Karpas-422 (cell line): ENCODE measurements around the gene ROR2. TPM values are rescaled to one million over a fixed set of nuclear protein-coding genes. Genes with fewer than 3 reads are reported as not detected.

Source experiments
- DNase-seq: peaks from one replicate; pipeline ENCODE4 v3.0.0-alpha.2; 2015
- H2AFZ ChIP-seq: fragments of 200-600 bp; sonication (generic); 2 replicates; pipeline ENCODE4 v1.6.1; 2014; ENCODE audit warnings: antibody characterized with exemption, low read length, mixed read lengths
- H3K27ac ChIP-seq: fragments of 200-600 bp; sonication (generic); 2 replicates; pipeline ENCODE4 v1.5.1; 2014; ENCODE audit warnings: mild to moderate bottlenecking, low read length, moderate library complexity
- H3K27me3 ChIP-seq: fragments of 200-600 bp; sonication (generic); 2 replicates; pipeline ENCODE4 v1.6.1; 2014; ENCODE audit warnings: low read length, mixed read lengths
- H3K36me3 ChIP-seq: fragments of 200-600 bp; sonication (generic); 2 replicates; pipeline ENCODE4 v1.6.1; 2014; ENCODE audit warnings: low read length, mixed read lengths; ENCODE audit not compliant: insufficient read depth
- H3K4me1 ChIP-seq: fragments of 200-600 bp; sonication (generic); 2 replicates; pipeline ENCODE4 v1.6.1; 2014; ENCODE audit warnings: mild to moderate bottlenecking, low read length, mixed read lengths
- H3K4me2 ChIP-seq: fragments of 200-600 bp; sonication (generic); 2 replicates; pipeline ENCODE4 v1.6.1; 2014; ENCODE audit warnings: low read length, low read depth, mild to moderate bottlenecking; ENCODE audit not compliant: poor library complexity, severe bottlenecking
- H3K4me3 ChIP-seq: fragments of 200-600 bp; sonication (generic); 2 replicates; pipeline ENCODE4 v1.5.1; 2014; ENCODE audit warnings: mild to moderate bottlenecking, antibody characterized with exemption, low read length, mixed read lengths
- H3K79me2 ChIP-seq: fragments of 200-600 bp; sonication (generic); 2 replicates; pipeline ENCODE4 v1.6.1; 2014; ENCODE audit warnings: mild to moderate bottlenecking, low read length, mixed read lengths
- H3K9ac ChIP-seq: fragments of 200-600 bp; sonication (generic); 2 replicates; pipeline ENCODE4 v1.6.0; 2014; ENCODE audit warnings: low read length
- H3K9me2 ChIP-seq: fragments of 200-600 bp; sonication (generic), shearing (Covaris generic); replicated peaks from 2 replicates; pipeline ENCODE4 v1.6.0; 2014; ENCODE audit warnings: mild to moderate bottlenecking, low read length, moderate library complexity; ENCODE audit not compliant: insufficient read depth
- H3K9me3 ChIP-seq: fragments of 300-700, 200-600 bp; sonication (generic); 2 replicates; pipeline ENCODE4 v1.6.1; 2014; ENCODE audit warnings: low read length, mixed read lengths
- H4K20me1 ChIP-seq: fragments of 200-600 bp; sonication (generic); 2 replicates; pipeline ENCODE4 v1.6.1; 2014; ENCODE audit warnings: mild to moderate bottlenecking, antibody characterized with exemption, low read length, low read depth; ENCODE audit not compliant: insufficient read depth
- total RNA-seq: library from RNA; depleted of rRNA; stranded (reverse); fragments of >200 nt; shearing (Covaris generic); gene quantifications from 2 replicates; pipeline ENCODE4 v1.2.3, GENCODE V29; 2014; ENCODE audit warnings: low replicate concordance

The ROR2 gene
- total RNA-seq, 1 experiment from 2014 or later, result not detected

- no peak for DNase-seq
- Histone ChIP-seq H3K27ac (no peak overlapping the region), H3K4me3 (no peak overlapping the region), H3K79me2 (no peaks in the 10 kb centered on the region), H2AFZ (no peak overlapping the region), H4K20me1 (no peaks in the 10 kb centered on the region), H3K4me1 (no peaks in the 10 kb centered on the region), H3K4me2 (no peak overlapping the region), H3K9me3 (no peaks in the 10 kb centered on the region), H3K9ac (no peak overlapping the region), H3K36me3 (no peaks in the 10 kb centered on the region), H3K9me2 (no peaks in the 10 kb centered on the region), H3K27me3 (no peaks in the 10 kb centered on the region; the same call in 1 of the 2 replicates)
Measured at GRCh38 chr9:91863469-91863868, 86.6 kb downstream of the ROR2 start.

GRCh38 chr9:91858213-91859030 lies 91.6 kb downstream of the ROR2 start:
- Histone ChIP-seq H3K36me3 (no peaks in the 10 kb centered on the region), H4K20me1 (no peaks in the 10 kb centered on the region), H3K79me2 (no peaks in the 10 kb centered on the region), H3K4me2 (no peak overlapping the region), H3K27me3 (no peaks in the 10 kb centered on the region), H2AFZ (no peak overlapping the region), H3K9me3 (no peaks in the 10 kb centered on the region), H3K4me3 (no peak overlapping the region), H3K9me2 (no peaks in the 10 kb centered on the region), H3K27ac (no peak overlapping the region), H3K4me1 (no peaks in the 10 kb centered on the region), H3K9ac (no peak overlapping the region)
- no peak for DNase-seq

GRCh38 chr9:91857291-91858212 lies 92.5 kb downstream of the ROR2 start:
- Histone ChIP-seq H4K20me1 (no peaks in the 10 kb centered on the region), H3K9ac (no peak overlapping the region), H3K9me2 (no peaks in the 10 kb centered on the region), H3K27me3 (no peaks in the 10 kb centered on the region), H3K36me3 (no peaks in the 10 kb centered on the region), H3K4me1 (no peaks in the 10 kb centered on the region), H3K4me3 (no peak overlapping the region), H3K4me2 (no peak overlapping the region), H3K27ac (no peak overlapping the region), H3K79me2 (no peaks in the 10 kb centered on the region), H3K9me3 (no peaks in the 10 kb centered on the region), H2AFZ (no peak overlapping the region)
- no peak for DNase-seq

GRCh38 chr9:91856419-91856818 lies 93.6 kb downstream of the ROR2 start:
- H3K27ac ChIP-seq, result no peak overlapping the region
- H3K4me1 ChIP-seq, result no peaks in the 10 kb centered on the region
- no peak overlapping the region for H2AFZ ChIP-seq
- no peaks in the 10 kb centered on the region for H3K9me3 ChIP-seq
- H3K27me3 ChIP-seq, result no peaks in the 10 kb centered on the region
- H3K9me2 ChIP-seq, result no peaks in the 10 kb centered on the region
- no peaks in the 10 kb centered on the region for H3K79me2 ChIP-seq
- no peaks in the 10 kb centered on the region for H4K20me1 ChIP-seq
- H3K4me3 ChIP-seq, result no peak overlapping the region
- H3K9ac ChIP-seq, result no peak overlapping the region
- DNase-seq, result no peak
- H3K36me3 ChIP-seq, result no peaks in the 10 kb centered on the region
- no peak overlapping the region for H3K4me2 ChIP-seq

- H4K20me1 ChIP-seq, result no peaks in the 10 kb centered on the region
- DNase-seq, result no peak
- H3K9ac ChIP-seq, result no peak overlapping the region
- H3K9me2 ChIP-seq, result no peaks in the 10 kb centered on the region
- H3K4me2 ChIP-seq, result no peak overlapping the region
- H3K79me2 ChIP-seq, result no peaks in the 10 kb centered on the region
- no peaks in the 10 kb centered on the region for H3K36me3 ChIP-seq
- no peak overlapping the region for H3K4me3 ChIP-seq
- no peaks in the 10 kb centered on the region for H3K4me1 ChIP-seq
- H3K27me3 ChIP-seq, result no peaks in the 10 kb centered on the region
- H2AFZ ChIP-seq, result no peak overlapping the region
- no peaks in the 10 kb centered on the region for H3K9me3 ChIP-seq
- no peak overlapping the region for H3K27ac ChIP-seq
Measured at GRCh38 chr9:91855196-91855595, 94.8 kb downstream of the ROR2 start.

- Histone ChIP-seq H3K9ac (no peak overlapping the region), H3K4me2 (no peak overlapping the region), H3K4me1 (no peaks in the 10 kb centered on the region), H3K4me3 (no peak overlapping the region), H3K27ac (no peak overlapping the region), H3K27me3 (no peaks in the 10 kb centered on the region), H4K20me1 (no peaks in the 10 kb centered on the region), H3K36me3 (no peaks in the 10 kb centered on the region), H2AFZ (no peak overlapping the region), H3K79me2 (no peaks in the 10 kb centered on the region), H3K9me3 (no peaks in the 10 kb centered on the region), H3K9me2 (no peaks in the 10 kb centered on the region)
- DNase-seq, result no peak
Measured at GRCh38 chr9:91852801-91853347, 97.2 kb downstream of the ROR2 start.

- no peaks in the 10 kb centered on the region for H3K79me2 ChIP-seq
- no peak overlapping the region for H3K4me3 ChIP-seq
- DNase-seq, result no peak
- no peaks in the 10 kb centered on the region for H3K9me2 ChIP-seq
- no peaks in the 10 kb centered on the region for H4K20me1 ChIP-seq
- no peaks in the 10 kb centered on the region for H3K27me3 ChIP-seq
- no peaks in the 10 kb centered on the region for H3K36me3 ChIP-seq
- H2AFZ ChIP-seq, result no peak overlapping the region
- H3K4me2 ChIP-seq, result no peak overlapping the region
- H3K4me1 ChIP-seq, result no peaks in the 10 kb centered on the region
- no peak overlapping the region for H3K9ac ChIP-seq
- H3K9me3 ChIP-seq, result no peaks in the 10 kb centered on the region
- H3K27ac ChIP-seq, result no peak overlapping the region
Measured at GRCh38 chr9:91849694-91850093, 100.3 kb downstream of the ROR2 start.

GRCh38 chr9:91848146-91848545 lies 101.9 kb downstream of the ROR2 start:
- Histone ChIP-seq H3K79me2 (no peaks in the 10 kb centered on the region), H4K20me1 (no peaks in the 10 kb centered on the region)

More at GRCh38 chr9:91848146-91848545, 101.9 kb downstream of the ROR2 start:
- no peak for DNase-seq
- H3K4me1 ChIP-seq, result no peaks in the 10 kb centered on the region
- no peaks in the 10 kb centered on the region for H3K36me3 ChIP-seq
- no peak overlapping the region for H3K4me2 ChIP-seq
- H3K9me2 ChIP-seq, result no peaks in the 10 kb centered on the region
- H3K9me3 ChIP-seq, result no peaks in the 10 kb centered on the region
- no peaks in the 10 kb centered on the region for H3K27me3 ChIP-seq
- no peak overlapping the region for H3K27ac ChIP-seq
- no peak overlapping the region for H3K4me3 ChIP-seq
- no peak overlapping the region for H3K9ac ChIP-seq
- no peak overlapping the region for H2AFZ ChIP-seq
